ENCODE results near the gene CSTF2T.
"Not testable (repeated sequence)": the region's sequence is repeated elsewhere in the genome, so short reads cannot be mapped to it uniquely, and the experiment has no call there.

The CSTF2T gene

GRCh38 chr10:51696251-51696650 lies 3.1 kb downstream of the CSTF2T start:
- DNase-seq (ENCODE audit: low read depth in 2 of 2): no peak

- DNase-seq (ENCODE audit: low read depth in 2 of 2): no peak
Observed at GRCh38 chr10:51694086-51694768, 5.2 kb downstream of the CSTF2T start.

GRCh38 chr10:51691135-51691534 lies 8.3 kb downstream of the CSTF2T start:
- no peak for DNase-seq (ENCODE audit: low read depth in 2 of 2)

- DNase-seq (ENCODE audit: low read depth in 2 of 2): no peak
Observed at GRCh38 chr10:51689536-51689935, 9.9 kb downstream of the CSTF2T start.

GRCh38 chr10:51688826-51689225 lies 10.6 kb downstream of the CSTF2T start:
- DNase-seq (ENCODE audit: low read depth in 2 of 2): not testable (repeated sequence)

- DNase-seq (ENCODE audit: low read depth in 2 of 2): no peak
Observed at GRCh38 chr10:51687296-51687695, 12.1 kb downstream of the CSTF2T start.

- no peak for DNase-seq (ENCODE audit: low read depth in 2 of 2)
Observed at GRCh38 chr10:51685768-51686167, 13.6 kb downstream of the CSTF2T start.

- DNase-seq (ENCODE audit: low read depth in 2 of 2): no peak
Observed at GRCh38 chr10:51683031-51683691, 16.2 kb downstream of the CSTF2T start.

GRCh38 chr10:51679841-51680240 lies 19.6 kb downstream of the CSTF2T start:
- DNase-seq (ENCODE audit: low read depth in 2 of 2): no peak

- no peak for DNase-seq (ENCODE audit: low read depth in 2 of 2)
Observed at GRCh38 chr10:51675088-51675487, 24.3 kb downstream of the CSTF2T start.

- no peak for DNase-seq (ENCODE audit: low read depth in 2 of 2)
Observed at GRCh38 chr10:51672039-51672535, 27.3 kb downstream of the CSTF2T start.

- no peak for DNase-seq (ENCODE audit: low read depth in 2 of 2)
Observed at GRCh38 chr10:51669041-51669440, 30.4 kb downstream of the CSTF2T start.

- no peak for DNase-seq (ENCODE audit: low read depth in 2 of 2)
Observed at GRCh38 chr10:51668336-51668689, 31.1 kb downstream of the CSTF2T start.

- no peak for DNase-seq (ENCODE audit: low read depth in 2 of 2)
Observed at GRCh38 chr10:51667678-51668335, 31.6 kb downstream of the CSTF2T start.

- DNase-seq (ENCODE audit: low read depth in 2 of 2): no peak
Observed at GRCh38 chr10:51666456-51666855, 32.9 kb downstream of the CSTF2T start.

- no peak for DNase-seq (ENCODE audit: low read depth in 2 of 2)
Observed at GRCh38 chr10:51663086-51663485, 36.3 kb downstream of the CSTF2T start.

- DNase-seq (ENCODE audit: low read depth in 2 of 2): no peak
Observed at GRCh38 chr10:51659344-51659743, 40.1 kb downstream of the CSTF2T start.

GRCh38 chr10:51658000-51658399 lies 41.4 kb downstream of the CSTF2T start:
- DNase-seq (ENCODE audit: low read depth in 2 of 2): no peak

GRCh38 chr10:51656503-51656902 lies 42.9 kb downstream of the CSTF2T start:
- DNase-seq (ENCODE audit: low read depth in 2 of 2): no peak

GRCh38 chr10:51654918-51655317 lies 44.5 kb downstream of the CSTF2T start:
- DNase-seq (ENCODE audit: low read depth in 2 of 2): no peak

- DNase-seq (ENCODE audit: low read depth in 2 of 2): no peak
Observed at GRCh38 chr10:51653025-51653424, 46.4 kb downstream of the CSTF2T start.

- no peak for DNase-seq (ENCODE audit: low read depth in 2 of 2)
Observed at GRCh38 chr10:51651063-51651462, 48.3 kb downstream of the CSTF2T start.

GRCh38 chr10:51649064-51649463 lies 50.3 kb downstream of the CSTF2T start:
- DNase-seq (ENCODE audit: low read depth in 2 of 2): no peak
